Posterior cingulate gyrus (tissue), 11 donors: Measurements from ENCODE around the gene HACE1.
"Not testable (repeated sequence)": the region's sequence is repeated elsewhere in the genome, so short reads cannot be mapped to it uniquely, and the experiment has no call there.

ENCODE experiments used
- DNase-seq, 10 donors: peaks; one replicate each; pipeline versions ENCODE4 v3.0.0 to v3.0.0-alpha.2; 2020 to 2021; ENCODE audit warnings: mixed read lengths in 3 of 10
- intact Hi-C: fragments of 100-400 bp; cut with DNase I; formaldehyde crosslinking; loops from one replicate; pipeline ENCODE4 v1.15.1; 2023

Gene HACE1

GRCh38 chr6:104859225-104860146, at the start of gene HACE1:
Gene HACE1 (minus strand): TSS chr6:104859919. CDS start chr6:104859642, 277 bp downstream.
- peak; percentile 89 to 98 (median 92) for DNase-seq
- intact Hi-C loops, result no loop called here

- intact Hi-C loops, result no loop called here
- no peak for DNase-seq
Observed at GRCh38 chr6:104908888-104909525, 49.3 kb upstream of the HACE1 start.

- intact Hi-C loops, result no loop called here
- DNase-seq, result no peak
Observed at GRCh38 chr6:104908031-104908887, 48.5 kb upstream of the HACE1 start.

- DNase-seq, intact Hi-C loops: not testable (repeated sequence)
Observed at GRCh38 chr6:104898893-104899292, 39.2 kb upstream of the HACE1 start.

- intact Hi-C loops, result no loop called here
- DNase-seq, result no peak
Observed at GRCh38 chr6:104896914-104897313, 37.2 kb upstream of the HACE1 start.

- no peak for DNase-seq
- intact Hi-C loops, result no loop called here
Observed at GRCh38 chr6:104888066-104888465, 28.3 kb upstream of the HACE1 start.

GRCh38 chr6:104887350-104887749, 27.6 kb upstream of the HACE1 start:
- intact Hi-C loops, result no loop called here

GRCh38 chr6:104885518-104886043, 25.9 kb upstream of the HACE1 start:
- intact Hi-C loops, result no loop called here
- DNase-seq, result peak in 2 of 10 donors; percentile 65 to 79

More at GRCh38 chr6:104887350-104887749, 27.6 kb upstream of the HACE1 start:
- no peak for DNase-seq

- peak in 2 of 10 donors; percentile 76 to 80 for DNase-seq
- intact Hi-C loops, result no loop called here
Observed at GRCh38 chr6:104884867-104885517, 25.3 kb upstream of the HACE1 start.

GRCh38 chr6:104881964-104882668, 22.4 kb upstream of the HACE1 start:
- intact Hi-C loops, result no loop called here
- DNase-seq, result no peak

- intact Hi-C loops, result no loop called here
- DNase-seq, result no peak
Observed at GRCh38 chr6:104862456-104862855, 2.7 kb upstream of the HACE1 start.

GRCh38 chr6:104860221-104860620, 502 bp upstream of the HACE1 start:
- intact Hi-C loops, result no loop called here

GRCh38 chr6:104858642-104859041, 1.1 kb downstream of the HACE1 start:
- no peak for DNase-seq
- intact Hi-C loops, result no loop called here

More at GRCh38 chr6:104860221-104860620, 502 bp upstream of the HACE1 start:
- no peak for DNase-seq

GRCh38 chr6:104855507-104855906, 4.2 kb downstream of the HACE1 start:
- no peak for DNase-seq
- intact Hi-C loops, result no loop called here

- DNase-seq, result peak in 1 of 10 donors; percentile 42
- intact Hi-C loops, result not testable (repeated sequence)
Observed at GRCh38 chr6:104847721-104848120, 12.0 kb downstream of the HACE1 start.

GRCh38 chr6:104843229-104843628, 16.5 kb downstream of the HACE1 start:
- DNase-seq, result no peak
- intact Hi-C loops, result no loop called here

- no peak for DNase-seq
- intact Hi-C loops, result no loop called here
Observed at GRCh38 chr6:104837158-104837557, 22.6 kb downstream of the HACE1 start.

GRCh38 chr6:104836479-104837020, 23.2 kb downstream of the HACE1 start:
- DNase-seq, intact Hi-C loops: not testable (repeated sequence)

GRCh38 chr6:104835782-104836181, 23.9 kb downstream of the HACE1 start:
- intact Hi-C loops, result no loop called here
- DNase-seq, result no peak
